ENCODE results near the gene CATSPERD.

Gene CATSPERD

GRCh38 chr19:5698635-5699422 lies 21.6 kb upstream of the CATSPERD start:
- no peak for TF ChIP-seq TAF1 (IDR thresholded peaks at IDR 0.05; ENCODE audit: borderline replicate concordance, insufficient read depth, low read length)
- peak; percentile 35; the same call in 1 of the 2 replicates for TF ChIP-seq POLR2AphosphoS5 (IDR thresholded peaks at IDR 0.05; ENCODE audit: low read depth, low read length)

GRCh38 chr19:5700455-5701092 lies 19.9 kb upstream of the CATSPERD start:
- no peak for TF ChIP-seq SIN3A (IDR thresholded peaks at IDR 0.05; ENCODE audit: borderline replicate concordance, insufficient read depth, low read length)
- no peak for TF ChIP-seq FOXP2 (optimal IDR thresholded peaks at IDR 0.05; ENCODE audit: borderline replicate concordance, extremely low read depth, extremely low read length, insufficient read depth)
- TF ChIP-seq TAF1 (IDR thresholded peaks at IDR 0.05; ENCODE audit: borderline replicate concordance, insufficient read depth, low read length) = no peak
- no peak for TF ChIP-seq POLR2AphosphoS5 (IDR thresholded peaks at IDR 0.05; ENCODE audit: low read depth, low read length)
- no peak for TF ChIP-seq REST (IDR thresholded peaks at IDR 0.05; ENCODE audit: insufficient read depth in 1 of 2, low read depth in 2 of 2, low read length in 2 of 2)

GRCh38 chr19:5703819-5704818 lies 16.3 kb upstream of the CATSPERD start:
- TF ChIP-seq POLR2AphosphoS5 (IDR thresholded peaks at IDR 0.05; ENCODE audit: low read depth, low read length) = no peak
- no peak for TF ChIP-seq REST (IDR thresholded peaks at IDR 0.05; ENCODE audit: insufficient read depth in 1 of 2, low read depth in 2 of 2, low read length in 2 of 2)
- no peak for TF ChIP-seq SIN3A (IDR thresholded peaks at IDR 0.05; ENCODE audit: borderline replicate concordance, insufficient read depth, low read length)
- TF ChIP-seq TAF1 (IDR thresholded peaks at IDR 0.05; ENCODE audit: borderline replicate concordance, insufficient read depth, low read length) = no peak
- no peak for TF ChIP-seq FOXP2 (optimal IDR thresholded peaks at IDR 0.05; ENCODE audit: borderline replicate concordance, extremely low read depth, extremely low read length, insufficient read depth)

- TF ChIP-seq TAF1 (IDR thresholded peaks at IDR 0.05; ENCODE audit: borderline replicate concordance, insufficient read depth, low read length) (no peak), SIN3A (IDR thresholded peaks at IDR 0.05; ENCODE audit: borderline replicate concordance, insufficient read depth, low read length) (no peak), FOXP2 (optimal IDR thresholded peaks at IDR 0.05; ENCODE audit: borderline replicate concordance, extremely low read depth, extremely low read length, insufficient read depth) (no peak), POLR2AphosphoS5 (IDR thresholded peaks at IDR 0.05; ENCODE audit: low read depth, low read length) (no peak), REST (IDR thresholded peaks at IDR 0.05; ENCODE audit: insufficient read depth in 1 of 2, low read depth in 2 of 2, low read length in 2 of 2) (no peak)
These were observed 14.9 kb upstream of the CATSPERD start for GRCh38 chr19:5705552-5705951.
